ENCODE measurements around the gene WIPF2.

GRCh38 chr17:40241252-40241834 is 22.2 kb downstream of the WIPF2 start:
- TF ChIP-seq POLR2A (IDR thresholded peaks at IDR 0.05) = no peak
- TF ChIP-seq, protein P1, sequence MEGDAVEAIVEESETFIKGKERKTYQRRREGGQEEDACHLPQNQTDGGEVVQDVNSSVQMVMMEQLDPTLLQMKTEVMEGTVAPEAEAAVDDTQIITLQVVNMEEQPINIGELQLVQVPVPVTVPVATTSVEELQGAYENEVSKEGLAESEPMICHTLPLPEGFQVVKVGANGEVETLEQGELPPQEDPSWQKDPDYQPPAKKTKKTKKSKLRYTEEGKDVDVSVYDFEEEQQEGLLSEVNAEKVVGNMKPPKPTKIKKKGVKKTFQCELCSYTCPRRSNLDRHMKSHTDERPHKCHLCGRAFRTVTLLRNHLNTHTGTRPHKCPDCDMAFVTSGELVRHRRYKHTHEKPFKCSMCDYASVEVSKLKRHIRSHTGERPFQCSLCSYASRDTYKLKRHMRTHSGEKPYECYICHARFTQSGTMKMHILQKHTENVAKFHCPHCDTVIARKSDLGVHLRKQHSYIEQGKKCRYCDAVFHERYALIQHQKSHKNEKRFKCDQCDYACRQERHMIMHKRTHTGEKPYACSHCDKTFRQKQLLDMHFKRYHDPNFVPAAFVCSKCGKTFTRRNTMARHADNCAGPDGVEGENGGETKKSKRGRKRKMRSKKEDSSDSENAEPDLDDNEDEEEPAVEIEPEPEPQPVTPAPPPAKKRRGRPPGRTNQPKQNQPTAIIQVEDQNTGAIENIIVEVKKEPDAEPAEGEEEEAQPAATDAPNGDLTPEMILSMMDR (IDR thresholded peaks at IDR 0.05) = no peak
